Measurements from ENCODE around the gene CAMTA1. TPM values are rescaled to one million over a fixed set of nuclear protein-coding genes. Genes with fewer than 3 reads are reported as not detected.

CAMTA1 gene
- total RNA-seq, 2 experiments from 2014 or later, result 45.5 to 45.6 TPM

DNA sequence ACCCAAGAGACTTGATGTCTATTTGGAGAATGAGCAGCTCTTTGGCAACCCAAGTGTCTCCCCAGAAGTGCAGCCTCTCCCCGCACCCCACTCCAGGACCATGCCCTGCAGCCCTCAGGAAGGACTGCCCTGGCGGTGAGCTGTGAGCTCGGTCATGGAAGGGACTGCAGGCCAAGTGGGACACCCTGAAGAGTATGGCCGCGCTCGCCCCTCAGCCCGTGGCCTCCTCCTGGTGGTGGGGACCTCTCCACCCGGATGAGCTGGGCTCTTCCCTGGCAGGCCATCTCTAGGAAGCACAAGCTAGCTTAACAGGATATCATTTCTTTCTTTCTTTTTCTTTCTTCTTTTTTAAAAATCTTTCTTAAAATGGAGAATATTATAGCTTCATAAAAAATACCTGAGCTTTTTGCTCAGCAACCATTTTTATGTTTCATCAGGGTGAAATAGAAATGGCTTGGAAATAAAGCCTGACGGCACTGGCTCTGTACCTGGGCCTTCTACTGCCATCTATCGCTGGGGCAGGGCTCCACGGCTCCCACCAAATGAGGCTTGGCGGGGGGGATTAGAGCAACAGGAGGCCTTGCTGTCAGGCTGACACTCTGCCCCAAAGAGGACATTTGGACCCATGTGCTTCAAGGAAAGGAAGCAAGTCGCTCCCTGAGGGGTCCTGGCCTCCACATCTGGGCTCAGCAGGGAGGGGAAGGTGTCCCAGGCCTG is 689.7 kb downstream of the CAMTA1 start:
- no peak overlapping the region for H3K27ac Mint-ChIP-seq
- H3K27me3 Mint-ChIP-seq, result no peaks in the 10 kb centered on the region
- DNase-seq, result no peak
- H3K4me3 Mint-ChIP-seq, result no peak overlapping the region
- POLR2A ChIA-PET, result no interaction called here
- no peaks in the 10 kb centered on the region for H3K36me3 Mint-ChIP-seq
- no peaks in the 10 kb centered on the region for H3K9me3 Mint-ChIP-seq
- no peak for ATAC-seq (ENCODE audit: low read depth)
- H3K4me1 Mint-ChIP-seq, result no peaks in the 10 kb centered on the region

DNA sequence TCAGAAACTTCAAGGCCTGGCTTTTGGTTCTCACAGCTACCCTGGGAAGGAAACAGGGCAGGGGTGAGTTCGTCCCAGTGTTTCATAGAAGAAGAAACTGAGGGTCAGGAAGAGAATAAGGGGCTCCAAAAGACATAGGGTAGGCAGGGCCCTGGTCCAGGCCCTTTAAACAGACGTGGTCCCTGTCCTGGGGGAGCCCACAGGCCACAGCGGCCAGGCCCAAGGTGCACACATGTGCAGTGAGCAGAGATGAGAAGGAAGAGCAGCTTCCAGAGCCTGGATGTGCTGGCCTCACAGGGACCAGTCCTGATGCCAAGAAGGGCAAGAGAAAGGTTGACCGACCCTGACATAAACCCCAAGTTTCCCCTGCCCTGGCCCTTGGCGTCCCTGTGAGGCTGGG is 690.4 kb downstream of the CAMTA1 start:
- no peak for ATAC-seq (ENCODE audit: low read depth)
- Mint-ChIP-seq H3K4me3 (no peak overlapping the region), H3K9me3 (no peaks in the 10 kb centered on the region), H3K27ac (no peak overlapping the region), H3K27me3 (no peaks in the 10 kb centered on the region), H3K4me1 (no peaks in the 10 kb centered on the region), H3K36me3 (no peaks in the 10 kb centered on the region)
- POLR2A ChIA-PET, result no interaction called here
- no peak for DNase-seq

DNA sequence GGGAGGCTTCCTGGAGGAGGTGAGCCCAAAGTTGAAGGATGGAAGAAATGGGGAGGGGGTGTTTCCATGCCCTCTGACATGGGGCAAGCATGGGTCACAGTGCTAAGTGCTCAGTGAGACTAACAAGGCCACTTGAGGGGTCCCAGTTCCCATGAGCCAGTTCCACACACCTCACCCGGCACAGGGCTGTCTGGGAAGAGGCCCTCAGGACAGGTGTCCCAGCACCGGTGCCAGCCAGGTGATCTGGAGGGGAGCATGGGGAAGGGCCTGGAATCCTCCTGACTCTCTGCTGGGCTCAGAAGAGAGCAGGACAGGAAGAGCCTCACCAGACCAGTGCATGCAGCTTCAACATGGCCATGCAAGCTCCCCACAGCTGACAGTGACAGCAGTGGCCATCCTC is 691.1 kb downstream of the CAMTA1 start:
- Mint-ChIP-seq H3K36me3 (no peaks in the 10 kb centered on the region), H3K4me1 (no peaks in the 10 kb centered on the region), H3K27me3 (no peaks in the 10 kb centered on the region), H3K9me3 (no peaks in the 10 kb centered on the region), H3K27ac (no peak overlapping the region), H3K4me3 (no peak overlapping the region)
- POLR2A ChIA-PET, result no interaction called here
- DNase-seq (no peak), ATAC-seq (ENCODE audit: low read depth) (no peak)

DNA sequence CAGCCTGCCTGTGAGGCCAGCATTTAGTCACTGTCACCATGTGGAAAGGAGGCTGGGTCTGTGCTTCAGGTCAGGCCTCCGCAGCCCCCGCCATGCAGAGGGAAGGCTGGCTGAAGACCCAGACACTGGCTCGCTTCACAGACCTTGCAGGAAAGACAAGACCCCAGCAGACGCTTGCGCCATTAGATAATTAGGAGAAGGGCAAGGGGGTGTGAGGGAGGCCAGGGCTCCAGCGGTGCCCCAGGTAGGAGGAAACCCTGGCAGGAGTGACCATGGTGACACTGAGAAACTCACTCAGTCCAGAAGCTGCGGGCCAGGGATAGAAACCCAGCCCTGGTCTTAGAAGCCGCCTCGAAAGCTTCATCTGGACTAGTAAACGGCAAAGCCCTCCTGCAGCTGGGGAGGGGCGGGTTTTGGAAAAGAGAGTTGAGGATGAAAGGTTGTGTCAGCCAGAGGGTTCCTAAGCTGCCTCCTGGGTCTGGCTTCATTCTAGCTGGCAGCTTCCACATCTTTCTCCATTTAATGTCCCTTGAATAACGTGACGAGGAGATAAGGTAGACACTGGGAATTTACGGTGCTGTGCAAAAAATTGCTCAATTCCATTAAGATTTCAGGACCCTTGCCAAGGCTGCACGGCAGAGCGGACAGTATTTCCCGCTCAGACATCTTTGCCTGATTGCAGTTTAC is 691.8 kb downstream of the CAMTA1 start:
- POLR2A ChIA-PET, result no interaction called here
- Mint-ChIP-seq H3K4me1 (no peaks in the 10 kb centered on the region), H3K27me3 (no peaks in the 10 kb centered on the region), H3K27ac (no peak overlapping the region), H3K4me3 (no peak overlapping the region), H3K36me3 (no peaks in the 10 kb centered on the region), H3K9me3 (no peaks in the 10 kb centered on the region)
- ATAC-seq (ENCODE audit: low read depth) (no peak), DNase-seq (no peak)

DNA sequence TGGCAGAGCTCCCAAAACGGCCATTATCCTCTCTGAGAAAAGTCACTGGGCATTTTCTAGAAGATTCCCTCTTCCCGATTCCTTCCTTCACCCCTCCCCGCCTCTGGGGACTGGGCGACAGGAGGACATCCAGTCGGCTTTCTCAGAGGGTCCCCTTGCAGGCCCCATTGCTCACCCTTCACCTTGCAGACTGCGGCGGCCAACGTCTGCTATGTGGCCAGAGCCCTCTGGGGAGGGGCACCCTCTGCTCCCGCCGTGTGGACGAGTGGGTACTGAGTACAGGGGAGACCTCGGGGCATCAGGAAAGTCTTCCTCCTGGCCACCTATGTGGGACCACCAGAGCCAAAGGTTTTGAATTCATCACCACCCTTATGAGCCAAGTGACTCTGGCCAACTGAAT is 692.3 kb downstream of the CAMTA1 start:
- H3K36me3 Mint-ChIP-seq, result no peaks in the 10 kb centered on the region
- ATAC-seq (ENCODE audit: low read depth) (no peak), DNase-seq (no peak)
- H3K27me3 Mint-ChIP-seq, result no peaks in the 10 kb centered on the region
- H3K27ac Mint-ChIP-seq, result no peak overlapping the region
- POLR2A ChIA-PET, result no interaction called here
- no peaks in the 10 kb centered on the region for H3K4me1 Mint-ChIP-seq
- no peak overlapping the region for H3K4me3 Mint-ChIP-seq
- no peaks in the 10 kb centered on the region for H3K9me3 Mint-ChIP-seq

DNA sequence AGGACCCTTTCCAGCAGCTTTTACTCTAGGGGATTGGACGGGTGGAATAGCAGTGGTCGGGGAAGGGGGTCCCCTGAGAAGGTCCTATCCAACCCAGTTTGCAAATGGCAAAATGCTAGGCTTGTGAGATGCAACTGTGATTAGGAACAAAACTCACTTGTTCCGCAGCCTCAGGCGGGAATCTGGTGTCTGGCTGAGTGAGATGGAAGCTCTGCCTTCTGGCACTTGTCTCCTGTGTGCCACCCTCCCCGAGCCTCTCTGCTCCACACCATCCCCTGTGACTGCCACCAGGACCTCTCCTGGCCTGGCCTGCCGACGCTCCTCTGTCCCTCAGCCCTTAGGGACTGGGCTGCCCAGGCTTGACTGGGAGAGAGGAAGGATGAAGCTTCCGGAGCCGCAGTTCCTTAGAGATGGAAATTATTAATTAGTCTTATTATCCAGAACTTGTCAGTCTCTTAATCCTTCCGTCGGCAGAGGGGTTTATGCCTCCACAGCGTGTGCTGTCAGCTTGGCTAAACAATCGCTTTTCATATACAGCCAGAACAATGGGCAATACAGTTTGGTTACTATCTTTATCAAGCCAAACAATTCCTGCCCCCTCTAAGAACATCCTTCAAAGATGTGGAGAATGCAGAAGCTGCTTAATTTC is 693.0 kb downstream of the CAMTA1 start:
- Mint-ChIP-seq H3K4me1 (no peaks in the 10 kb centered on the region), H3K9me3 (no peaks in the 10 kb centered on the region), H3K4me3 (no peak overlapping the region), H3K27ac (no peak overlapping the region), H3K27me3 (peaks cover 2% of the 10 kb centered on the region), H3K36me3 (no peaks in the 10 kb centered on the region)
- no peak for ATAC-seq (ENCODE audit: low read depth)
- POLR2A ChIA-PET, result no interaction called here
- no peak for DNase-seq

DNA sequence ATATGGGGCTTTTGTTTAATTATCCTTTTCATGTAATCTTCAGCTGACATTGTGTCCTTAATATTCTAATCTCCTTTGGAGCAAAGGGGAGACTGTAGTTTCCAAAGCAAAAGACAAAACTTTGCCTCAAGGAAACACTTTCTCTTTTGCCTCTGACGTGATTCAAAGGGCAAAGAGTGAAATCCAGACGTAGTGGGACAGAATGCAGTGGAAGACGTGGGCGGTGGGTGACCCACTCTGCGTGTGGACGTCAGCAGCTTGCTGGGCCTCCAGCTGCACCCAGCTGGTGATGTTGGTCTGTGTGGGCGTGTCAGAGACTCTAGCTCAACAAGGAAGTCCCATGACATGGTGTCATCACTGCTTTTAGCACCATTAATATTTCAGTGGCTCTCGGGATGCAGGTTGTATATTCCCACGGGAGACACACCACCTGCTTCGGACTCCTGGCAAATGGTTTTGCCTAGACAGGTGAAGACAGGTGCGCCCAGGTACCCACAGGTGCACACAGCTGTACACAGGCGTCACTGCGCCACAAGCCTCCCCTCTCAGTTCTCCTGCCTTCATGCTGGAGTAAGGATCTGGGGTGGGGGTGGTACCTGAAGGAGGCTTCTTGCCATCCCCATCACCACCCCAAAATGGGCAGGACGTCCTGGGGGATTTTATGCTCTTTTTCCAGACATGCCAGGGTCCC is 693.7 kb downstream of the CAMTA1 start:
- Mint-ChIP-seq H3K27ac (no peak overlapping the region), H3K9me3 (no peaks in the 10 kb centered on the region), H3K36me3 (no peaks in the 10 kb centered on the region), H3K4me1 (no peaks in the 10 kb centered on the region), H3K27me3 (peaks cover 2% of the 10 kb centered on the region), H3K4me3 (no peak overlapping the region)
- POLR2A ChIA-PET, result no interaction called here
- no peak for DNase-seq
- ATAC-seq (ENCODE audit: low read depth), result no peak

DNA sequence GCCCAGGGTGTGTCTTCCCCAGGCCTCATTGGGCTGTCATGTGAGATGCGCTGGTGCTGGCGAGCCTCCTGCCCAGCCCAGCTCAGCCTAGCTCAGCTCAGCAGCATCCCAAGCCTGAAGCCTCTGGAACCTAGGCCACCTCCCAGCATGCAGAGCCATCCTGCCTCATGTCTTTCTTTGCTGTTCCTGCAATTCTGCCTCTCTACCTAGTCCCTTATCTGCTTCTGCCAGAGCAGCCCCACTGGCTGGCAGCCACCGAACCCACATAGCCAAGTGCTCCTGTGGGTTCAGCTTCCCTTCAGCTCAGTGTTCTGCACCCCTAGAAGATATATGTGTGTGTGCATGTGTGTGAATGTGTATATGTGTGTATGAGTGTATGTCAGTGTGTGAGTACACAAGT is 694.3 kb downstream of the CAMTA1 start:
- Mint-ChIP-seq H3K27ac (no peak overlapping the region), H3K4me3 (no peak overlapping the region), H3K36me3 (no peaks in the 10 kb centered on the region), H3K27me3 (peaks cover 2% of the 10 kb centered on the region), H3K9me3 (no peaks in the 10 kb centered on the region), H3K4me1 (no peaks in the 10 kb centered on the region)
- POLR2A ChIA-PET, result no interaction called here
- no peak for DNase-seq
- ATAC-seq (ENCODE audit: low read depth), result no peak

DNA sequence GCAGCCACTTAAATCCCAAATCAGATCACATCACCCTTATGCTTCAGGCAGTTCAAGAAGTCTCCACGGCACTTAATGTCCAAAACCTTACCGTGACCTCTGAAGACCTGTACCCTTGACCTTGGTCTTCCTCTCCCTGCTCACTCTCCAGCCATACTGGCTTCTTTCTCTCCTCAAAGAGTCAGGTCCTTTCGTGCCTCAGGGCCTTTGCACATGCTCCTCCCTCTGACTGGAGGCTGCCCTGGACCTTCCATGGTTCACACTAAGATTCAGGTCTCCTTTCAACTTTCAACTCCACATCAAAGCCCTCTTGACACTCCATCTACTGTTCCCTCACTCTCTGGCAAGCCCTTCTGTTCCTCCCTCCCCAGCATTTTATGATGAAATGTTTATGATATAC is 695.9 kb downstream of the CAMTA1 start:
- Mint-ChIP-seq H3K27ac (no peak overlapping the region), H3K36me3 (no peaks in the 10 kb centered on the region), H3K4me3 (no peak overlapping the region), H3K4me1 (no peaks in the 10 kb centered on the region), H3K9me3 (no peaks in the 10 kb centered on the region), H3K27me3 (peaks cover 2% of the 10 kb centered on the region)
- no peak for DNase-seq
- POLR2A ChIA-PET, result no interaction called here
- ATAC-seq (ENCODE audit: low read depth), result no peak

DNA sequence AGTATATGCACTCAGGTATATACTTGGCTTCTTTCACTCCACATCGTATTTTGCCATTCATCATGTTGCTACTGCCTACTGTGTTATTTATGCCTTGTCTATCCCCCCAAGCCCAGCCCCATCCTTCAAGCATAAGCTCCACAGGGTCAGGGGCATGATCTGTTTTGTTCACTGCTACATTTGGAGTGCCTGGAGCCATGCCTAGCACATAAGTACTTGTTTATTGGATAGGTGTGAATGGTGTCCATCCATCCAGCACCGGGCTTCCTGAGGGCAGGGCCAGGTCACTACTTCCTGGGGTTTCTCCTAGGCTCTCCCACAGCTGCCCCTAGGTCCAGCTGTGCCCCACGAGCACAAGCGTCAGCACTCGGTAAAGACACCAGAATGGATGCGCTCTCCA is 696.8 kb downstream of the CAMTA1 start:
- Mint-ChIP-seq H3K27ac (no peak overlapping the region), H3K36me3 (no peaks in the 10 kb centered on the region), H3K4me1 (no peaks in the 10 kb centered on the region), H3K4me3 (no peak overlapping the region), H3K9me3 (no peaks in the 10 kb centered on the region), H3K27me3 (peaks cover 2% of the 10 kb centered on the region)
- no peak for ATAC-seq (ENCODE audit: low read depth)
- POLR2A ChIA-PET, result no interaction called here
- no peak for DNase-seq

DNA sequence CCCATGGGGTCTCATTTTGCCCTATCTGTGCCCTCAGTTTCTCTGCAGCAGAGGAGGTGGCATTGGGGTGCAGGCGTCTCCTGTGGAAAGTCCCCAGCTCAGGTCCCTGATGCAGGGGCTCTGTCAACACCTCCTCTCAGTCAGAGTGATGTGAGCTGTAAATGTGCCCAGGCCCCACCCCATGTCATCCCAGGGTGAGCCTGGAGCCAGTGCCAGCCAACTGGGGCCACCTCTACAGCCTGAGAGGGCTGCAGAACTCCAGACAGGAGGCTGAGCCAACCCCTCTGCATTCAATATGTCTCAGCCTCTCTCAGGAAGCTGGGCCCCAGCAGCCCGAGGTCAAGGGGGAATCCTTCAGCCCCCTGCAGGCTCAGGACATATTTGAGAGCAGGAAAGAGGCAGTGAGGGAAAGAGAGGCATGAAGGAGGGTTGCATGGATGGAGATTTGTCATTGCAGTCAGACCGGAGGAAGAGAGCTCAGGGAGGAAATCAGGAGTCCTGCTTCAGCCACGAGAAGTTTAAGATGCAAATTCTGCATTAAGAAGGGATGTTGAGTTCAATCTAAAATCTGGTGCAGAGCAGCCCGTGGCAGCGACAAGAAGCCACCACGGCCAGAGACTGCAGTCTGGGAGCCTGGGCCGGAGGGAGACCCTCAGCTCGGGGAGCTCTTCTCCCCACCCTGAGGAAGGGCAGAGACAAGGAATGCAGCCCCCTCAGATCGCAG is 697.7 kb downstream of the CAMTA1 start:
- no peaks in the 10 kb centered on the region for H3K9me3 Mint-ChIP-seq
- no peaks in the 10 kb centered on the region for H3K4me1 Mint-ChIP-seq
- no peak overlapping the region for H3K4me3 Mint-ChIP-seq
- POLR2A ChIA-PET, result no interaction called here
- no peak for ATAC-seq (ENCODE audit: low read depth)
- no peaks in the 10 kb centered on the region for H3K36me3 Mint-ChIP-seq
- peaks cover 5% of the 10 kb centered on the region for H3K27me3 Mint-ChIP-seq
- no peak for DNase-seq
- no peak overlapping the region for H3K27ac Mint-ChIP-seq

DNA sequence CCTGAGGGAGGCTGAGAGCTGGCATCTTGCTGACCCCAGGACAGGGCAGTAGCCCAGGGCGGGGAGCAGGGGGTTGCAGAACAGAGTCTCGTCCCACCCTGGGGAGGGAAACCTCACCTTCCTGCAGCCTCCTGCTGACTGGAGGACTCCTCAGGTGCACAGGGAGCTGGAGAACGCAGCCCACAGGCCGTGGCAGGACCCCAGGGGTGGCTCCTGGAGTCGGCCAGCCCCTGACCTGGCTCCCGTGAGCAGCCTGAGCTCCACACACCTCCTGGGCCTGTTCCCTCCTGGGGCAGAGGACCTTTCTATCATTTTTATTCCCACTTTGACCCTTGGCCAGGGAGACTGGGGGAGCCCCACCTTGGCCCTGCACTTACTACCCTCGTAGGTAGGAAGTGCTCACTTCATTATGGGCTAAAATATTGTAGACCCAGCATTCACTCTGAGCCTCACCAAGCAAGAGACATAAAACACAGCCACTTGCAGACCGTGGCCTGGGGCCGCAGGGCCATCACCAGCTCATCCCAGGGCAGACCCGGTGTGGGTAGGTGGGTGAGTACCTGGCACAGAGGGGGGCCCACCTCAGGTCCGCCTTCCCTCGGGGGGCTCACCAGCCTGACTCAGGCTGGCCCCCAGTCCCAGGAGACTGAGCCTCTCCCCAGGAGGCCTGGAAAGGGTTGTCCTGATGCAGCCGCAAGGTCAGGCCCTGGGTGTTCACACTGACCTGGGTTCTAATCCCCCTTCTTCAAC is 698.6 kb downstream of the CAMTA1 start:
- H3K4me1 Mint-ChIP-seq, result no peaks in the 10 kb centered on the region
- POLR2A ChIA-PET, result no interaction called here

More for the DNA sequence above, 698.6 kb downstream of the CAMTA1 start:
- no peak for DNase-seq
- no peak overlapping the region for H3K27ac Mint-ChIP-seq
- no peak for ATAC-seq (ENCODE audit: low read depth)
- H3K4me3 Mint-ChIP-seq, result no peak overlapping the region
- no peaks in the 10 kb centered on the region for H3K36me3 Mint-ChIP-seq
- peaks cover 6% of the 10 kb centered on the region for H3K27me3 Mint-ChIP-seq
- no peaks in the 10 kb centered on the region for H3K9me3 Mint-ChIP-seq
